Upper lobe of left lung (tissue), 6 donors: ENCODE results near the gene ADGRV1. TPM values are rescaled to one million over a fixed set of nuclear protein-coding genes. Genes with fewer than 3 reads are reported as not detected.

Experiments used
- ATAC-seq, 2 donors: fragments of 200-7000 bp; cut with Tn5 transposase; one replicate each; pipeline ENCODE4 v1.9.1; 2022; ENCODE audit warnings: mild to moderate bottlenecking in 2 of 2, moderate library complexity in 2 of 2; ENCODE audit not compliant: low FRiP score in 2 of 2
- DNase-seq, 2 donors: peaks; one replicate each; pipeline ENCODE4 v3.0.0-alpha.2; 2019 to 2020
- H3K27ac ChIP-seq, 4 donors: fragments of 200-600 bp; sonication (generic); one replicate each; pipeline ENCODE4 v1.5.1; 2016 to 2019
- H3K27me3 ChIP-seq, 4 donors: fragments of 200-600 bp; sonication (generic); one replicate each; pipeline ENCODE4 v1.5.1; 2017 to 2019
- H3K36me3 ChIP-seq, 4 donors: fragments of 200-600 bp; sonication (generic); one replicate each; pipeline ENCODE4 v1.5.1; 2016 to 2019
- H3K4me1 ChIP-seq, 4 donors: fragments of 200-600 bp; sonication (generic); one replicate each; pipeline ENCODE4 v1.5.1; 2018 to 2019
- H3K4me3 ChIP-seq, 4 donors: fragments of 200-600 bp; sonication (generic); one replicate each; pipeline ENCODE4 v1.5.1; 2017 to 2019; ENCODE audit warnings: mild to moderate bottlenecking in 2 of 4, moderate library complexity in 1 of 4
- H3K9me3 ChIP-seq, 4 donors: fragments of 200-600 bp; sonication (generic); one replicate each; pipeline ENCODE4 v1.5.1; 2018 to 2019
- CTCF ChIP-seq, 6 experiments: fragments of 450-650 bp in 4 of 6; fragments of 200-600 bp in 2 of 6; sonication (generic) in 2 of 6; IDR thresholded peaks; one replicate each; pipeline ENCODE4 v1.5.1; 2016 to 2019; ENCODE audit warnings: antibody characterized with exemption in 6 of 6
- EP300 ChIP-seq, 4 donors: sonication (generic); formaldehyde crosslinking; IDR thresholded peaks; one replicate each; pipeline ENCODE4 v1.5.1; 2017; ENCODE audit warnings: antibody characterized with exemption in 4 of 4, control low read depth in 2 of 4
- POLR2A ChIP-seq, 4 donors: fragments of 450-650 bp; IDR thresholded peaks; one replicate each; pipeline ENCODE4 v1.5.1; 2016 to 2017; ENCODE audit warnings: antibody characterized with exemption in 4 of 4, mild to moderate bottlenecking in 2 of 4
- POLR2AphosphoS5 ChIP-seq, 2 donors: sonication (generic); formaldehyde crosslinking; IDR thresholded peaks; one replicate each; pipeline ENCODE4 v1.5.1; 2017; ENCODE audit warnings: antibody characterized with exemption in 2 of 2
- WGBS, 2 donors: methylation state at CpG; one replicate each; pipeline ENCODE4 v1.1.5; 2017 to 2018; 5-methylcytosine and 5-hydroxymethylcytosine counted together
- total RNA-seq, 6 donors: library from RNA; depleted of rRNA in 4 of 6; stranded (reverse); fragments of >200 nt in 4 of 6; gene quantifications; one replicate each; pipeline versions ENCODE4 v1.1.0 to v1.2.1, GENCODE V29; 2016 to 2021
- donor health status: DM: no; HTN: no; CAD: no; lungs with moderate emphysema.
- donor health status: DM: no; HTN: yes; CAD: no; lungs with severe emphysema.

Gene ADGRV1
- total RNA-seq, 6 donors from 2014 or later = 22.3 to 129 (median 60.4) TPM

- no peak for ATAC-seq
- Histone ChIP-seq H3K4me3 (no peak overlapping the region), H3K36me3 (no peaks in the 10 kb centered on the region), H3K27me3 (no peaks in the 10 kb centered on the region), H3K9me3 (no peaks in the 10 kb centered on the region), H3K4me1 (peaks cover 7 to 18% (median 12%) of the 10 kb centered on the region in 4 donors), H3K27ac (no peak overlapping the region)
- WGBS, 2 donors = 80 to 83% methylated on average over 3 of the region's 3 CpGs
- no peak for DNase-seq
- no peak for TF ChIP-seq POLR2A (IDR thresholded peaks at IDR 0.05)
- no peak for TF ChIP-seq EP300 (IDR thresholded peaks at IDR 0.05)
- TF ChIP-seq CTCF (IDR thresholded peaks at IDR 0.05) = no peak
- TF ChIP-seq POLR2AphosphoS5 (IDR thresholded peaks at IDR 0.05) = no peak
Measured at GRCh38 chr5:90881626-90882150, 323.1 kb downstream of the ADGRV1 start.

- no peak overlapping the region for H3K4me3 ChIP-seq
- no peaks in the 10 kb centered on the region for H3K27me3 ChIP-seq
- DNase-seq (no peak), ATAC-seq (no peak)
- H3K4me1 ChIP-seq = peaks cover 7 to 18% (median 11%) of the 10 kb centered on the region in 4 donors
- 76 to 77% methylated on average over 2 of the region's 2 CpGs for WGBS, 2 donors
- no peaks in the 10 kb centered on the region for H3K9me3 ChIP-seq
- no peak overlapping the region for H3K27ac ChIP-seq
- H3K36me3 ChIP-seq = no peaks in the 10 kb centered on the region
- TF ChIP-seq POLR2AphosphoS5 (IDR thresholded peaks at IDR 0.05) (no peak), EP300 (IDR thresholded peaks at IDR 0.05) (no peak), CTCF (IDR thresholded peaks at IDR 0.05) (no peak), POLR2A (IDR thresholded peaks at IDR 0.05) (no peak)
Measured at GRCh38 chr5:90882448-90882847, 323.9 kb downstream of the ADGRV1 start.

- no peak for ATAC-seq
- Histone ChIP-seq H3K27ac (no peak overlapping the region), H3K9me3 (no peaks in the 10 kb centered on the region), H3K4me3 (no peak overlapping the region), H3K27me3 (no peaks in the 10 kb centered on the region), H3K4me1 (peaks cover 0 to 8% (median 2%) of the 10 kb centered on the region in 4 donors), H3K36me3 (no peaks in the 10 kb centered on the region)
- no peak for DNase-seq
- 49 to 52% methylated on average over 1 of the region's 1 CpG for WGBS, 2 donors
- no peak for TF ChIP-seq EP300 (IDR thresholded peaks at IDR 0.05)
- no peak for TF ChIP-seq CTCF (IDR thresholded peaks at IDR 0.05)
- TF ChIP-seq POLR2AphosphoS5 (IDR thresholded peaks at IDR 0.05) = no peak
- TF ChIP-seq POLR2A (IDR thresholded peaks at IDR 0.05) = no peak
Measured at GRCh38 chr5:90885180-90885868, 326.7 kb downstream of the ADGRV1 start.

GRCh38 chr5:90886381-90886780 lies 327.8 kb downstream of the ADGRV1 start:
- Histone ChIP-seq H3K4me3 (no peak overlapping the region), H3K9me3 (no peaks in the 10 kb centered on the region), H3K27ac (no peak overlapping the region), H3K4me1 (peaks cover 0 to 8% (median 2%) of the 10 kb centered on the region in 4 donors), H3K36me3 (no peaks in the 10 kb centered on the region), H3K27me3 (no peaks in the 10 kb centered on the region)
- ATAC-seq (no peak), DNase-seq (no peak)
- TF ChIP-seq EP300 (IDR thresholded peaks at IDR 0.05) (no peak), POLR2A (IDR thresholded peaks at IDR 0.05) (no peak), CTCF (IDR thresholded peaks at IDR 0.05) (no peak), POLR2AphosphoS5 (IDR thresholded peaks at IDR 0.05) (no peak)
- WGBS, 2 donors = 96 to 97% methylated on average over 5 of the region's 5 CpGs
